ENCODE results near the gene NATD1.

The NATD1 gene

GRCh38 chr17:21272881-21273792 is 19.9 kb upstream of the NATD1 start:
- Histone ChIP-seq H3K36me3 (ENCODE audit: insufficient read depth, low read length) (no peaks in the 10 kb centered on the region), H3K4me1 (ENCODE audit: insufficient read depth, low read length) (peaks cover 3% of the 10 kb centered on the region; the same call in 1 of the 2 replicates), H3K9me3 (ENCODE audit: control insufficient read depth, insufficient read depth, low read length) (no peaks in the 10 kb centered on the region), H3K9ac (ENCODE audit: low read depth, low read length) (no peak overlapping the region)

GRCh38 chr17:21272250-21272649 is 19.0 kb upstream of the NATD1 start:
- no peaks in the 10 kb centered on the region for H3K9me3 ChIP-seq (ENCODE audit: control insufficient read depth, insufficient read depth, low read length)
- no peaks in the 10 kb centered on the region for H3K36me3 ChIP-seq (ENCODE audit: insufficient read depth, low read length)
- no peak overlapping the region for H3K9ac ChIP-seq (ENCODE audit: low read depth, low read length)
- H3K4me1 ChIP-seq (ENCODE audit: insufficient read depth, low read length), result peaks cover 3% of the 10 kb centered on the region; the same call in 1 of the 2 replicates

- H3K9me3 ChIP-seq (ENCODE audit: control insufficient read depth, insufficient read depth, low read length), result no peaks in the 10 kb centered on the region
- H3K36me3 ChIP-seq (ENCODE audit: insufficient read depth, low read length), result no peaks in the 10 kb centered on the region
- no peak overlapping the region for H3K9ac ChIP-seq (ENCODE audit: low read depth, low read length)
- peaks cover 3% of the 10 kb centered on the region; the same call in 1 of the 2 replicates for H3K4me1 ChIP-seq (ENCODE audit: insufficient read depth, low read length)
Measured at GRCh38 chr17:21271454-21272183, 18.4 kb upstream of the NATD1 start.

GRCh38 chr17:21269394-21269793 is 16.2 kb upstream of the NATD1 start:
- no peaks in the 10 kb centered on the region for H3K36me3 ChIP-seq (ENCODE audit: insufficient read depth, low read length)
- no peaks in the 10 kb centered on the region for H3K4me1 ChIP-seq (ENCODE audit: insufficient read depth, low read length)
- no peaks in the 10 kb centered on the region for H3K9me3 ChIP-seq (ENCODE audit: control insufficient read depth, insufficient read depth, low read length)
- H3K9ac ChIP-seq (ENCODE audit: low read depth, low read length), result no peak overlapping the region

GRCh38 chr17:21268596-21269188 is 15.5 kb upstream of the NATD1 start:
- no peaks in the 10 kb centered on the region for H3K4me1 ChIP-seq (ENCODE audit: insufficient read depth, low read length)

GRCh38 chr17:21263376-21263775 is 10.2 kb upstream of the NATD1 start:
- H3K9me3 ChIP-seq (ENCODE audit: control insufficient read depth, insufficient read depth, low read length), result no peaks in the 10 kb centered on the region
- H3K36me3 ChIP-seq (ENCODE audit: insufficient read depth, low read length), result no peaks in the 10 kb centered on the region
- H3K9ac ChIP-seq (ENCODE audit: low read depth, low read length), result no peak overlapping the region
- no peaks in the 10 kb centered on the region for H3K4me1 ChIP-seq (ENCODE audit: insufficient read depth, low read length)

More at GRCh38 chr17:21268596-21269188, 15.5 kb upstream of the NATD1 start:
- no peak overlapping the region for H3K9ac ChIP-seq (ENCODE audit: low read depth, low read length)
- no peaks in the 10 kb centered on the region for H3K36me3 ChIP-seq (ENCODE audit: insufficient read depth, low read length)
- H3K9me3 ChIP-seq (ENCODE audit: control insufficient read depth, insufficient read depth, low read length), result no peaks in the 10 kb centered on the region

- Histone ChIP-seq H3K36me3 (ENCODE audit: insufficient read depth, low read length) (no peaks in the 10 kb centered on the region), H3K9me3 (ENCODE audit: control insufficient read depth, insufficient read depth, low read length) (no peaks in the 10 kb centered on the region), H3K4me1 (ENCODE audit: insufficient read depth, low read length) (no peaks in the 10 kb centered on the region), H3K9ac (ENCODE audit: low read depth, low read length) (no peak overlapping the region)
Measured at GRCh38 chr17:21262259-21262993, 9.2 kb upstream of the NATD1 start.

GRCh38 chr17:21258593-21258992 is 5.4 kb upstream of the NATD1 start:
- no peaks in the 10 kb centered on the region for H3K9me3 ChIP-seq (ENCODE audit: control insufficient read depth, insufficient read depth, low read length)
- H3K36me3 ChIP-seq (ENCODE audit: insufficient read depth, low read length), result no peaks in the 10 kb centered on the region
- no peak overlapping the region for H3K9ac ChIP-seq (ENCODE audit: low read depth, low read length)
- H3K4me1 ChIP-seq (ENCODE audit: insufficient read depth, low read length), result peaks cover 9% of the 10 kb centered on the region

- H3K36me3 ChIP-seq (ENCODE audit: insufficient read depth, low read length), result no peaks in the 10 kb centered on the region
- H3K9me3 ChIP-seq (ENCODE audit: control insufficient read depth, insufficient read depth, low read length), result no peaks in the 10 kb centered on the region
- peaks cover 10% of the 10 kb centered on the region for H3K4me1 ChIP-seq (ENCODE audit: insufficient read depth, low read length)
- peak overlapping the region; percentile 64 for H3K9ac ChIP-seq (ENCODE audit: low read depth, low read length)
Measured at GRCh38 chr17:21253646-21254441, 634 bp upstream of the NATD1 start.

GRCh38 chr17:21252289-21252795 is 868 bp downstream of the NATD1 start:
- no peaks in the 10 kb centered on the region for H3K9me3 ChIP-seq (ENCODE audit: control insufficient read depth, insufficient read depth, low read length)

GRCh38 chr17:21251337-21252010 is 1.7 kb downstream of the NATD1 start:
- Histone ChIP-seq H3K9ac (ENCODE audit: low read depth, low read length) (no peak overlapping the region), H3K9me3 (ENCODE audit: control insufficient read depth, insufficient read depth, low read length) (no peaks in the 10 kb centered on the region), H3K4me1 (ENCODE audit: insufficient read depth, low read length) (peaks cover 4% of the 10 kb centered on the region; the same call in 1 of the 2 replicates), H3K36me3 (ENCODE audit: insufficient read depth, low read length) (no peaks in the 10 kb centered on the region)

More at GRCh38 chr17:21252289-21252795, 868 bp downstream of the NATD1 start:
- Histone ChIP-seq H3K9ac (ENCODE audit: low read depth, low read length) (peak overlapping the region; percentile 46; the same call in 1 of the 2 replicates), H3K4me1 (ENCODE audit: insufficient read depth, low read length) (peaks cover 10% of the 10 kb centered on the region), H3K36me3 (ENCODE audit: insufficient read depth, low read length) (no peaks in the 10 kb centered on the region)

- no peak overlapping the region for H3K9ac ChIP-seq (ENCODE audit: low read depth, low read length)
Measured at GRCh38 chr17:21250854-21251253, 2.4 kb downstream of the NATD1 start.

More at GRCh38 chr17:21250854-21251253, 2.4 kb downstream of the NATD1 start:
- Histone ChIP-seq H3K4me1 (ENCODE audit: insufficient read depth, low read length) (peaks cover 4% of the 10 kb centered on the region; the same call in 1 of the 2 replicates), H3K9me3 (ENCODE audit: control insufficient read depth, insufficient read depth, low read length) (no peaks in the 10 kb centered on the region), H3K36me3 (ENCODE audit: insufficient read depth, low read length) (no peaks in the 10 kb centered on the region)

All from ES-I3 (cell line).